Ureter (tissue), 1 donor: ENCODE measurements around the gene MYL1. TPM values are rescaled to one million over a fixed set of nuclear protein-coding genes. Genes with fewer than 3 reads are reported as not detected.

ENCODE experiments used
- DNase-seq: peaks from one replicate; pipeline ENCODE4 v3.0.0-alpha.2; 2020; ENCODE audit warnings: low spot score
- total RNA-seq: library from RNA; stranded (reverse); gene quantifications from one replicate; pipeline ENCODE4 v1.2.4, GENCODE V29; 2023
- donor health status: DM: yes; HTN: yes; CAD: no.

MYL1 gene
- total RNA-seq, 1 donor from 2014 or later, result 0.42 TPM

DNA sequence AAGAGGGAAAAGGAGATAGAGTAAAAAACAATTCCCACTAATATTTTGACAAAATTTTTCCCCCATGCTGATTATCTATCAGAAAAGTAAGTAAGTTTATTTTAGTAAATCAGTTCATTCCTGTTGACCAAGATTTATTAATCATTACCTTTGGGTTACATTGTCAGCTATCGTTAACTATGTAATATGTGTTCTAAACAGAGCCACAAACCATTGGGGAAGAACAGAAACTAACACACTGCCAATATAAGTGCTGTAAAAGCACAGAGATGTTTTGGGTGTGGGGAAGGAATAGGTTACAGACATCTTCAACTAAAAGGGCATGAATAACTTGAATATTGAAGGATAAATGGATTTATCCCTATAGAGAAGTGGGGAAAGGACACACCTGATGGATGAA lies 47.3 kb downstream of the MYL1 start:
- no peak for DNase-seq

DNA sequence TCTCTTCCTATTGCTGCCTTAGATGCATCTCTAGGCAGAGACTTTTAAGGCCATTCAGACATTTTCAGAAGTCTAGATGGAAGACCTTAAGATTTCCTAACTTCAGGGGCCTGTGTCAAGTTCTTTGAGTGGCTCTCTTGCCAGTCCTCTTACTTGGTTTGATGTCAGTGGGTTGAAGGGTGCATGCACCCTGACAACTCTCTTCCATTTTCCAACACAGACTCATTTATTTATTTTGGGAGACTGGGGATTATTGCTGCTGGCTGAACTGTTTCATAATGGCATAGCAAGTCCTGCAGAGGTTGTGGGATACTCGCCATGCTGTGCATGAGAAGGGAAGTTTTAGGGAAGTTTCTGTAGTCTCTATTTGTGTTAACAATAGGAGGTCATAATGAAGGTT lies 50.7 kb downstream of the MYL1 start:
- no peak for DNase-seq

DNA sequence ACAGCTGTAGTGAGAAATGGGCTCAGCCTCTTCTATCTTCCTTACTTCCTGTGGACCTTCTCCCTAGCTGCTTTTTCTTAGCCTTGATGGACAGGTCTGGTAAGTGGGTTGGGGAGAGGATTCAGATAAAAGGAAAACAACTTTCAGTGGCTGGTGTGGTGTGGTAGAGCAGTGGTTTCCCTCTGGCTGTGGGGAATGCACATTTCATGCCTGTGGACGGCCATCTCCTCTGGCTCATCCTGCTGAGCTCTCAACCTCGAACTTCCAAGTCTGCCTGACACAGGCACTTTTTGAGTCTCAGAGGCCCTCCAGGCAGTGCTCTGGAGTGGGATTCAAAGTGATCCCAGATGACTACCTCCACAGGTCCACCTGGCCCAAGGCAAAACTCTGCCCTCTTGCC lies 51.1 kb downstream of the MYL1 start:
- no peak for DNase-seq

DNA sequence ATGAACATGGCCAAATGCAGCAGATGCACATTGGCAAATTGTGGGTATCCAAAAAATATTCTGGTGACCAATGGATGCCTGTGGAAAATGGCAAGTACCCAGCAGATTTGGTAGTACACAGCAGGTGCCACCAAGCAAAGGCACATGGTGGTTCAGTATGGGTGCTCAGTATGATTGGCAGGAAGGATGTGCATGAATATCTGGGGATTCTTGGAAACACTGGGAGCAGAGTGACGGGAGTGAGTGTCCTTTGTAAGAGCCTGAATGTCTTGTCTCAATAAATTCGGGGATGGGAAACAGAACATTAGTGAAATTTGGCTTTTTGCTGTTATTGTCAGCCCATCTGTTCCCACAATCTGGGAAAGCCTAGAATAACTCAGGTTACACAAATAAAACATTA lies 52.9 kb downstream of the MYL1 start:
- DNase-seq, result no peak

DNA sequence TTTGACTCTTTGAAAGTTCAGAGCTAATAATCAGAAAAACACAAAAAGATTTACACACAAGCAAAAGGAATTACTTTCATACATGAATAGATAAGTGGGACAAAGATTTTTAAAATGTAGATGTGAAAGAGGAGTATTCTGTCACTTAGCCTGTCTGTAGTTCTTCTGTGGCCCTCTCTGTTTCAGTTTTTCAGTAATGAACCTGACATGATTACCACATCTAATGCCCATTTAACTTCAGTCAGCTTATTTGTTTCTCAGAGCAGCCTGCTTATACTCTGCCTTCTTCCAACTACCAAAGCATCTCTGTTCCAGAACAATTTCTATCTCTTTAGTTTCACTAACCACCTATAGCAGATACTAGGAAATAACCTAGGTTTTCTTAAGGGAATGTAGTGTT lies 55.3 kb downstream of the MYL1 start:
- no peak for DNase-seq

DNA sequence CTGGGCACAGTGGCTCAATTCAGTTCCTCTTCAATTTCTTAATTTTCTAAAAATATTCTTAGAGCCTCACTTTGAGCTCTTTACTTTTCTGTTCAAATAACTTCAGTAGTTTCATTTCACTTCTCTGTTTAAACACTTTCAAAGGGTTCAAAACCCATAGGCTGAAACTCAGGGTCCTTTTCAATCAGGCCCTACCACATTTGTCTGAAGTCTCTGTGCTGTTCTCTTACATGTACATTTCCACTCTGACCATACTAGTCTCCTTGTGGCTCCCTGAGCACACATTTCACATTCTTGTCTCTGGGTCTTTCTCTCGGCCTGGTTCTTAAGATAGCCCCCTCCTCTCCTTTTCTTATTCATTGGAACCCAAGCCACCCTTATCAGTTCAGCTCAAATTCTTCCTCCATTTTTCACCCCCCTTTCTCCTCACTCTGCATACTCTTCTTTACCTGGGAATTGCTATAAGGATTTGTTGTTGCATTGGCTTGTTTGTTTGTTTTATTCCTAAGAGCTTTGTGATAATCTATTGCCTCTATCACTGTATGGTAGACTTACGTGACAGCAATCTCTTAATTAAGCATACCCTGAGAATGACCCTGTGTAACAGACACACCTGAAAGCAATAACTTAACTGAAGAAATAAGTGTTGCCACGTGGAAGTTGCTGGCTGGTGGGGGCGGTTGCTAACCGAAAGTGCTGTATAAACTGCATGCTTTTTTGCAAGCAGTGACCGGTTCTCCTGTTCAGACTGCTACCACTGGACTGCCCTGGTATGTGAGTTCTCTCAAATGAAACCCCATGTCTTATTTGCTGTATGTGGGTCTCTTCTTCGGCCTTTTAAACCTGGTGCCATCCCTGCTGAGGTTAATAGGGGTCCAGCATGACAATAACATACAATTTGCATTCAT lies 62.0 kb downstream of the MYL1 start:
- peak; percentile 42 for DNase-seq

DNA sequence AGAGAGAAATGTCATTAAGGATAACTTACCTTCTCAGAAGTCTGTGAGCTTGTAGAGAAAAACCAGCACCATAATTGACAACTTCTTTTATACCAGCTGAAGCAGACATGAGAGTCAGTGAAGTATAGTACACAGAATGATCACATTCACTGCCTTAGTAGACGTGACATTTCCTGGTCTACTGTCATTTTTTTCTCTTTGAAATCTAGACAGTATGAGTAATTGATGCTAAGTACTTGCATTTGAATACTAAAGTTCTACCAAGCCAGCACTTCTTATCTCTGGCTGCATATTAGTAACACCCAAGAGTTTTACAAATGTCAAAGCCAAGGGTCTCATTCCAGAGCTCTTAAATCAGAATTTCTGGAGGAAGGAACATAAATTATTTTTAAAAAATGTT lies 64.4 kb downstream of the MYL1 start:
- DNase-seq, result no peak

Other genes with a start within 250 kb of the MYL1 start
- gene KANSL1L, start 143.8 kb downstream of the MYL1 start, total RNA-seq, result 44.1 TPM
- gene ACADL, start 89.7 kb downstream of the MYL1 start, total RNA-seq, result 9.0 TPM
- gene LANCL1, start 161.6 kb upstream of the MYL1 start, total RNA-seq, result 57.5 TPM
- gene CPS1, start 241.4 kb upstream of the MYL1 start, total RNA-seq, result 3.9 TPM